Measurements from ENCODE around the gene LAMA5. TPM values are rescaled to one million over a fixed set of nuclear protein-coding genes. Genes with fewer than 3 reads are reported as not detected.

LAMA5 gene
- 100 to 1,000 TPM; 131 to 183 TPM for total RNA-seq
- long read RNA-seq, donor 1, partial matches to known transcripts, result 23 of 30 reads
- long read RNA-seq, donor 1, other reads (novel, unspliced or antisense), result 7 of 30 reads
- long read RNA-seq, donor 2, partial matches to known transcripts, result 67 of 80 reads
- long read RNA-seq, donor 2, other reads (novel, unspliced or antisense), result 13 of 80 reads

- no peak for DNase-seq (ENCODE audit: low spot score)
- intact Hi-C loops (cut with DNase I), result loop anchor here in 1 of 2 donors (10.0 kb wide), 1 partner anchor 52 kb away; no protein-coding TSS in a partner anchor
These were observed at the start of gene LAMA5 for GRCh38 chr20:62367136-62367632. TSS of gene LAMA5 (minus strand) at chr20:62367312. CDS start at chr20:62367245, 67 bp downstream.

- DNase-seq (ENCODE audit: low spot score), result no peak
- intact Hi-C loops (cut with DNase I), result loop anchor here in 1 of 2 donors (10.0 kb wide), 1 partner anchor 199 kb away; no protein-coding TSS in a partner anchor
These were observed 48.4 kb upstream of the LAMA5 start for GRCh38 chr20:62415354-62416111.

- DNase-seq (ENCODE audit: low spot score), result no peak
- intact Hi-C loops (cut with DNase I), result loop anchor here in 1 of 2 donors (10.0 kb wide), 1 partner anchor 201 kb away; no protein-coding TSS in a partner anchor
These were observed 46.9 kb upstream of the LAMA5 start for GRCh38 chr20:62413896-62414481.

- intact Hi-C loops (cut with DNase I), result loop anchor here in 1 of 2 donors (10.0 kb wide), 1 partner anchor 202 kb away; no protein-coding TSS in a partner anchor
- no peak for DNase-seq (ENCODE audit: low spot score)
These were observed 46.0 kb upstream of the LAMA5 start for GRCh38 chr20:62413025-62413570.

GRCh38 chr20:62412194-62413024, 45.3 kb upstream of the LAMA5 start:
- DNase-seq (ENCODE audit: low spot score), result no peak
- intact Hi-C loops (cut with DNase I), result loop anchor here in 1 of 2 donors (10.0 kb wide), 1 partner anchor 202 kb away; no protein-coding TSS in a partner anchor

- DNase-seq (ENCODE audit: low spot score), result no peak
- intact Hi-C loops (cut with DNase I), result loop anchor here in 1 of 2 donors (10.0 kb wide), 1 partner anchor 203 kb away; no protein-coding TSS in a partner anchor
These were observed 44.5 kb upstream of the LAMA5 start for GRCh38 chr20:62411479-62412193.

GRCh38 chr20:62410746-62411478, 43.8 kb upstream of the LAMA5 start:
- no peak for DNase-seq (ENCODE audit: low spot score)
- intact Hi-C loops (cut with DNase I), result loop anchor here in 1 of 2 donors (10.0 kb wide), 1 partner anchor 204 kb away; no protein-coding TSS in a partner anchor

GRCh38 chr20:62409931-62410745, 43.0 kb upstream of the LAMA5 start:
- intact Hi-C loops (cut with DNase I), result loop anchor here (5.0 to 10.0 kb wide), 3 partner anchors 205 to 1632 kb away; partner anchors contain the start of gene MRGBP (in 1 of the 2)
- DNase-seq (ENCODE audit: low spot score), result no peak

GRCh38 chr20:62409086-62409853, 42.2 kb upstream of the LAMA5 start:
- intact Hi-C loops (cut with DNase I), result loop anchor here (5.0 to 10.0 kb wide), 2 partner anchors 386 to 1633 kb away; partner anchors contain the start of gene MRGBP (in 1 of the 2)
- DNase-seq (ENCODE audit: low spot score), result no peak

- intact Hi-C loops (cut with DNase I), result loop anchor here (5.0 to 10.0 kb wide), 2 partner anchors 386 to 1634 kb away; partner anchors contain the start of gene MRGBP (in 1 of the 2)
- no peak for DNase-seq (ENCODE audit: low spot score)
These were observed 41.5 kb upstream of the LAMA5 start for GRCh38 chr20:62408640-62409039.

GRCh38 chr20:62408055-62408454, 40.9 kb upstream of the LAMA5 start:
- intact Hi-C loops (cut with DNase I), result loop anchor here (5.0 to 10.0 kb wide), 2 partner anchors 387 to 1634 kb away; partner anchors contain the start of gene MRGBP (in 1 of the 2)

GRCh38 chr20:62407221-62407992, 40.3 kb upstream of the LAMA5 start, which contains the start of gene CABLES2:
TSS of gene CABLES2 (minus strand) at chr20:62407285. CDS start at chr20:62407276, 9 bp downstream.
- DNase-seq (ENCODE audit: low spot score), result peak; percentile 98
- intact Hi-C loops (cut with DNase I), result loop anchor here (5.0 to 10.0 kb wide), 2 partner anchors 387 to 1635 kb away; partner anchors contain the start of gene MRGBP (in 1 of the 2)

More at GRCh38 chr20:62408055-62408454, 40.9 kb upstream of the LAMA5 start:
- no peak for DNase-seq (ENCODE audit: low spot score)

GRCh38 chr20:62406635-62407176, 39.6 kb upstream of the LAMA5 start:
- intact Hi-C loops (cut with DNase I), result loop anchor here (5.0 to 10.0 kb wide), 2 partner anchors 388 to 1636 kb away; partner anchors contain the start of gene MRGBP (in 1 of the 2)
- DNase-seq (ENCODE audit: low spot score), result no peak

Measured in posterior vena cava (tissue), 2 donors.